ENCODE data around the gene MACROH2A1.

GRCh38 chr5:135428586-135428985 is 29.6 kb upstream of the MACROH2A1 start:
- TF ChIP-seq MAZ (IDR thresholded peaks at IDR 0.05; ENCODE audit: borderline replicate concordance, low read depth, low read length) (no peak), ESRRA (IDR thresholded peaks at IDR 0.05; ENCODE audit: borderline replicate concordance, low read length) (no peak), RAD21 (conservative IDR thresholded peaks at IDR 0.05 in 1 of 2, IDR thresholded peaks at IDR 0.05 in 1 of 2) (no peak), EP300 (IDR thresholded peaks at IDR 0.05) (no peak), POLR2A (IDR thresholded peaks at IDR 0.05; ENCODE audit: low read length) (no peak), NFE2L2 (conservative IDR thresholded peaks at IDR 0.05; ENCODE audit: low read length) (no peak), CTCF (IDR thresholded peaks at IDR 0.05) (no peak), MAX (IDR thresholded peaks at IDR 0.05) (no peak), HOXA7 (CRISPR knock-in tag; IDR thresholded peaks at IDR 0.05) (no peak), REST (IDR thresholded peaks at IDR 0.05) (no peak), MYC (IDR thresholded peaks at IDR 0.05; ENCODE audit: borderline replicate concordance, low read length) (no peak)
